IMR-90 (cell line): ENCODE measurements around the gene SPPL3.

Experiments
- BHLHE40 ChIP-seq: fragments of 150-350 bp; IDR thresholded peaks from 2 replicates; pipeline ENCODE4 v1.6.1; 2016; ENCODE audit warnings: mild to moderate bottlenecking, low read depth, low read length
- CEBPB ChIP-seq: IDR thresholded peaks from 2 replicates; pipeline ENCODE4 v1.6.1; 2012; ENCODE audit warnings: low read depth, low read length, improper control_type of control experiment
- FOS ChIP-seq: fragments of 150-350 bp; IDR thresholded peaks from 2 replicates; pipeline ENCODE4 v1.6.1; 2016; ENCODE audit warnings: low read depth, low read length
- MAFK ChIP-seq: IDR thresholded peaks from 2 replicates; pipeline ENCODE4 v1.6.1; 2012; ENCODE audit warnings: low read depth, low read length, improper control_type of control experiment
- MAZ ChIP-seq: IDR thresholded peaks from 2 replicates; pipeline ENCODE4 v1.6.1; 2012; ENCODE audit warnings: low read depth, mild to moderate bottlenecking, low read length, improper control_type of control experiment, moderate library complexity, borderline replicate concordance
- MXI1 ChIP-seq: IDR thresholded peaks from 2 replicates; pipeline ENCODE4 v1.6.1; 2012; ENCODE audit warnings: low read depth, mild to moderate bottlenecking, low read length, moderate library complexity, borderline replicate concordance
- POLR2A ChIP-seq: IDR thresholded peaks from 2 replicates; pipeline ENCODE4 v1.6.1; 2012; ENCODE audit warnings: mild to moderate bottlenecking, low read depth, low read length
- RAD21 ChIP-seq: IDR thresholded peaks from 2 replicates; pipeline ENCODE4 v1.6.1; 2012; ENCODE audit warnings: low read length, improper control_type of control experiment
- TF ChIP-seq, protein P1 (sequence below): conservative IDR thresholded peaks from 2 replicates; pipeline ENCODE4 v1.5.1; 2012; ENCODE audit warnings: mild to moderate bottlenecking, low read depth, low read length, improper control_type of control experiment

DNA sequence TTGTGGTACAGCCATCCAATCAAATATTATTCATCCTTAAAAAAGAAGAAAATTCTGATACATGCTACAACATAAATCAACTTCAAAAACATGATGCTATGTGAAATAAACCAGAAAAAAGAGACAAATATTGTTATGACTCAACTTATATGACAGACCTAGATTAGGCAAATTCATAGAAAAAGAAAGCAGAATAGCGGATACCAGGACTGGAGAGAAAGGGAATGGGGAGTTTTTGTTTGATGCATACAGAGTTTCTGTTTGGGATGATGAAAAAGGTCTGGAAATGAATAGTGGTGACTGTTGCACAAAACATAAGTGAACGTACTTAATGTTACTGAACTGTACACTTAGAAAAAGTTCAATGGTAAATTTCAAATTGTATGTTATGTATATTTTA lies 82.3 kb downstream of the SPPL3 start:
- TF ChIP-seq, protein P1, sequence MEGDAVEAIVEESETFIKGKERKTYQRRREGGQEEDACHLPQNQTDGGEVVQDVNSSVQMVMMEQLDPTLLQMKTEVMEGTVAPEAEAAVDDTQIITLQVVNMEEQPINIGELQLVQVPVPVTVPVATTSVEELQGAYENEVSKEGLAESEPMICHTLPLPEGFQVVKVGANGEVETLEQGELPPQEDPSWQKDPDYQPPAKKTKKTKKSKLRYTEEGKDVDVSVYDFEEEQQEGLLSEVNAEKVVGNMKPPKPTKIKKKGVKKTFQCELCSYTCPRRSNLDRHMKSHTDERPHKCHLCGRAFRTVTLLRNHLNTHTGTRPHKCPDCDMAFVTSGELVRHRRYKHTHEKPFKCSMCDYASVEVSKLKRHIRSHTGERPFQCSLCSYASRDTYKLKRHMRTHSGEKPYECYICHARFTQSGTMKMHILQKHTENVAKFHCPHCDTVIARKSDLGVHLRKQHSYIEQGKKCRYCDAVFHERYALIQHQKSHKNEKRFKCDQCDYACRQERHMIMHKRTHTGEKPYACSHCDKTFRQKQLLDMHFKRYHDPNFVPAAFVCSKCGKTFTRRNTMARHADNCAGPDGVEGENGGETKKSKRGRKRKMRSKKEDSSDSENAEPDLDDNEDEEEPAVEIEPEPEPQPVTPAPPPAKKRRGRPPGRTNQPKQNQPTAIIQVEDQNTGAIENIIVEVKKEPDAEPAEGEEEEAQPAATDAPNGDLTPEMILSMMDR = no peak
- no peak for TF ChIP-seq MXI1
- TF ChIP-seq MAZ = no peak
- TF ChIP-seq RAD21 = no peak
- TF ChIP-seq CEBPB = no peak
- TF ChIP-seq POLR2A = no peak
- no peak for TF ChIP-seq BHLHE40
- TF ChIP-seq MAFK = no peak
- no peak for TF ChIP-seq FOS
